Measurements from ENCODE around the gene MAGEA4. TPM values are rescaled to one million over a fixed set of nuclear protein-coding genes. Genes with fewer than 3 reads are reported as not detected.

Gene MAGEA4
- total and polyA plus RNA-seq, 2 of the 4 experiments (the other 2 are of a cell fraction): not detected

DNA sequence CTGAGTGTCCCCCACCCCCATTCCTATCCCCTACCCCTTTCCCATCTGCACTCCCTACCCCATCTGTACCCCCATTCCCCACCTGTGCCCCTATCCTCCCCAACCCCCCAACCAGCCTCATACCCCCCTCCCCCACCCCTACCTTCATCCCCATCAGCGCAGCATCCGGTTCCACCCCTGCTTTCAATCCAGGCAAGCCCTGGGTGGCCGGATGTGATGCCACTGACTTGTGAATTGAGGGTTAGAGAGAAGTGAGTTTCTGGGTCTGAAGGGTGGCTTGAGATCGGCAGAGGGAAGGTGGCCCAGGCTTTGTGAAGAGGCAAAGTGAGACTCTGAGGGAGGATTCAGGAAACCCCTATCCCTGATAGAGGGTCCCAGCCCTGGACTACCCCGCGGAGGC is 7.8 kb downstream of the MAGEA4 start:
- H2BK20ac ChIP-seq (ENCODE audit: low read depth, low read length): no peak overlapping the region
- no peak overlapping the region for H3K27ac ChIP-seq (ENCODE audit: insufficient read depth, low read length)
- in situ Hi-C loops (cut with MboI; ENCODE audit: low sequenced_read_pairs) (no loop called here), dilution Hi-C loops (cut with HindIII; ENCODE audit: low sequenced_read_pairs, unreplicated experiment) (no loop called here), intact Hi-C loops (cut with micrococcal nuclease) (no loop called here)
- H3K18ac ChIP-seq (ENCODE audit: low read depth, low read length): no peak overlapping the region
- no peak overlapping the region for H2AK9ac ChIP-seq (replicated peaks; ENCODE audit: low read depth, low read length, poor library complexity)
- no peak overlapping the region for H3K23ac ChIP-seq (ENCODE audit: low read depth, low read length)
- H3K27me3 ChIP-seq (ENCODE audit: control insufficient read depth, insufficient read depth, low read length): no peaks in the 10 kb centered on the region
- H2AK5ac ChIP-seq (ENCODE audit: low read depth, low read length): no peak overlapping the region
- H4K20me1 ChIP-seq (ENCODE audit: insufficient read depth, low read length): no peaks in the 10 kb centered on the region
- no peak overlapping the region for H3K4me3 ChIP-seq (ENCODE audit: insufficient read depth, low read depth, low read length)
- no peak overlapping the region for H4K91ac ChIP-seq (ENCODE audit: insufficient read depth, low read depth, low read length)
- H2BK15ac ChIP-seq (ENCODE audit: low read depth, low read length): no peak overlapping the region
- H3K4me1 ChIP-seq (ENCODE audit: control insufficient read depth, insufficient read depth, low read length): no peaks in the 10 kb centered on the region
- H3K4me2 ChIP-seq (ENCODE audit: low read depth, low read length): no peak overlapping the region
- H3K9me3 ChIP-seq (ENCODE audit: control insufficient read depth, insufficient read depth, low read length): peaks cover 21% of the 10 kb centered on the region; the same call in 1 of the 2 replicates
- TF ChIP-seq, protein P1, sequence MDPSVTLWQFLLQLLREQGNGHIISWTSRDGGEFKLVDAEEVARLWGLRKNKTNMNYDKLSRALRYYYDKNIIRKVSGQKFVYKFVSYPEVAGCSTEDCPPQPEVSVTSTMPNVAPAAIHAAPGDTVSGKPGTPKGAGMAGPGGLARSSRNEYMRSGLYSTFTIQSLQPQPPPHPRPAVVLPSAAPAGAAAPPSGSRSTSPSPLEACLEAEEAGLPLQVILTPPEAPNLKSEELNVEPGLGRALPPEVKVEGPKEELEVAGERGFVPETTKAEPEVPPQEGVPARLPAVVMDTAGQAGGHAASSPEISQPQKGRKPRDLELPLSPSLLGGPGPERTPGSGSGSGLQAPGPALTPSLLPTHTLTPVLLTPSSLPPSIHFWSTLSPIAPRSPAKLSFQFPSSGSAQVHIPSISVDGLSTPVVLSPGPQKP (IDR thresholded peaks at IDR 0.05; ENCODE audit: borderline replicate concordance, low read depth, low read length): no peak
- TF ChIP-seq NFE2L2 (IDR thresholded peaks at IDR 0.05; ENCODE audit: low read depth, low read length) (no peak), RCOR1 (IDR thresholded peaks at IDR 0.05; ENCODE audit: insufficient replicate concordance, low read length) (no peak), FOS (IDR thresholded peaks at IDR 0.05; ENCODE audit: low read depth, low read length) (no peak)
- TF ChIP-seq, protein P2, sequence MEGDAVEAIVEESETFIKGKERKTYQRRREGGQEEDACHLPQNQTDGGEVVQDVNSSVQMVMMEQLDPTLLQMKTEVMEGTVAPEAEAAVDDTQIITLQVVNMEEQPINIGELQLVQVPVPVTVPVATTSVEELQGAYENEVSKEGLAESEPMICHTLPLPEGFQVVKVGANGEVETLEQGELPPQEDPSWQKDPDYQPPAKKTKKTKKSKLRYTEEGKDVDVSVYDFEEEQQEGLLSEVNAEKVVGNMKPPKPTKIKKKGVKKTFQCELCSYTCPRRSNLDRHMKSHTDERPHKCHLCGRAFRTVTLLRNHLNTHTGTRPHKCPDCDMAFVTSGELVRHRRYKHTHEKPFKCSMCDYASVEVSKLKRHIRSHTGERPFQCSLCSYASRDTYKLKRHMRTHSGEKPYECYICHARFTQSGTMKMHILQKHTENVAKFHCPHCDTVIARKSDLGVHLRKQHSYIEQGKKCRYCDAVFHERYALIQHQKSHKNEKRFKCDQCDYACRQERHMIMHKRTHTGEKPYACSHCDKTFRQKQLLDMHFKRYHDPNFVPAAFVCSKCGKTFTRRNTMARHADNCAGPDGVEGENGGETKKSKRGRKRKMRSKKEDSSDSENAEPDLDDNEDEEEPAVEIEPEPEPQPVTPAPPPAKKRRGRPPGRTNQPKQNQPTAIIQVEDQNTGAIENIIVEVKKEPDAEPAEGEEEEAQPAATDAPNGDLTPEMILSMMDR (conservative IDR thresholded peaks at IDR 0.05; ENCODE audit: low read depth, low read length): no peak
- no peak overlapping the region for H3K14ac ChIP-seq (replicated peaks; ENCODE audit: low read depth, low read length)
- H4K8ac ChIP-seq (ENCODE audit: low read depth in 2 of 2, low read length in 2 of 2): no peak overlapping the region
- H3K4ac ChIP-seq (ENCODE audit: low read depth, low read length): no peak overlapping the region
- no peak for ATAC-seq (ENCODE audit: low read depth)
- no peak overlapping the region for H4K5ac ChIP-seq (ENCODE audit: low read depth, low read length)
- ChIA-PET CTCF (no interaction called here), POLR2A (ENCODE audit: unreplicated experiment) (no interaction called here)
- H2AFZ ChIP-seq (replicated peaks; ENCODE audit: low read length, poor library complexity): no peak overlapping the region
- no peak overlapping the region for H2BK5ac ChIP-seq (ENCODE audit: low read depth, low read length, poor library complexity, severe bottlenecking)
- H2BK120ac ChIP-seq (ENCODE audit: low read depth, low read length): no peak overlapping the region
- no peak overlapping the region for H3K56ac ChIP-seq (ENCODE audit: extremely low read depth, insufficient read depth, low read length)
- BruUV-seq (replicated peaks): no TSS peak
- no CpG with 5 or more reads among the region's 6 CpGs for WGBS, 2 experiments (ENCODE audit: extremely low coverage in 2 of 2, insufficient read length in 1 of 2)
- no peak overlapping the region for H3K9ac ChIP-seq (ENCODE audit: low read depth, low read length)
- no peaks in the 10 kb centered on the region for H3K9me1 ChIP-seq (ENCODE audit: insufficient read depth, low read length)
- no peaks in the 10 kb centered on the region for H3K36me3 ChIP-seq (ENCODE audit: control insufficient read depth, insufficient read depth, low read length)
- no peaks in the 10 kb centered on the region for H3K79me1 ChIP-seq (ENCODE audit: low read depth in 1 of 2, low read length in 2 of 2)
- DNase-seq: no peak

Data from IMR-90 (cell line).